Stimulated activated CD8-positive, alpha-beta memory T cell treated with anti-CD3 and anti-CD28 coated beads, Interleukin-12 subunit alpha, Interleukin-12 subunit beta, amount 100 ng/mL, for 24 hours (primary cell): Measurements from ENCODE around the gene ARID5B.

Source experiments
- DNase-seq: peaks from one replicate; pipeline ENCODE4 v3.0.0-alpha.2; 2020; ENCODE audit errors: extremely low read depth

ARID5B gene

DNA sequence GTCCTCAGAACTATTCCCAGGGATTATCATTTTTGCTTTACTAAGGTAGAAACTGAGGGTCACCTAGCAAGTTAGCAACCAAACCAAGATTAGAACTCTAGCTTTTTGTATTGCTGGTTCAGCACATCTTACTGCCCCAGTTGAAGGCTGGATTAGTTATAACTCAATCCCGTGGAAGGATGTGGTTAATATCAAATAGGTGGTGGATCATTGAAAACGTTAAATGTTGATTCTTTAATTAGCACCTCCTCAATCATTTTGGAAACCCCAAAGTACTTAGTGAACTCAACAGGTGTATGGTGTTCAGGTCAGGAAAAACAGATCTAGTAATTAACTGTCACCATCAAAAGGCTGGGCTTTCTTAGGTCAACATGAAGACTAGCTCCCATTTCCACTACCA, 152.4 kb downstream of the ARID5B start:
- DNase-seq, result no peak

DNA sequence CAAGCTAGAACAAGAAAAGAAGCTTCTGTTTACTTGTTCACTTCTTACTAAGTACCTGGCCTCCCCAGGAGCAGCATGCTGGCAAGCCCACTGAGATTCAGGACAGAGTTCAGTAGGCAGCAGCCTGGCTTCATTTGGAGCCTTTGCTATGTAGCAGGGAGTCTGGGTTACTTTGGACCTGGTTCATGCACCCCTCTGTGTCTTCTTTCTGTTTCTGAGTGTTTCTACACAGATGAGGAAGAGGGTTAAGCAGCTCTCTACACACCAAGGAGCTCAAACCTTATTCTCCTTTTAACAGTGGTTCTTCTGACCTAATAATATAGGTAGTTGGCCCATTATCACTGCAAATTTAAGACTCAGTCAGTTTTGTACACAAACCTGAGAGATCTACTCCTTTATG, 152.9 kb downstream of the ARID5B start:
- no peak for DNase-seq

DNA sequence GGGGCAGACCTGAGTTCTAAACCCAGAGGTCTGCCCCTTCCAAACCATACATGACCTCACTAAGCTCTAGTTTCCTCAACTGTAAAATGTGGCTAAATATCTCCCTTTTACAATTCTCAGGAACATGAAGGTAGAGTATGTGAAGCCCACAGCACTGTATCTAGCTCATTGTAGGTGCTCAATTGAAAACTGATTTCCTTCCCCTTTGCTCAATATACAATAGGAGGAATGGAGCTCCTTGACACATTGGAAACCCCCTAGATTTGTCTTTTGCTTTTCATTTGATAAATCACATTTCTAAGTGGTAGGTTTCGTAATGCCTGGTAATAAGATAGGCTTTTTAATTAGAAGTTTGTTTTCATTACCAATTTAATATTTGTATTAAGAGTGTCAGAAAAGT, 153.3 kb downstream of the ARID5B start:
- no peak for DNase-seq

DNA sequence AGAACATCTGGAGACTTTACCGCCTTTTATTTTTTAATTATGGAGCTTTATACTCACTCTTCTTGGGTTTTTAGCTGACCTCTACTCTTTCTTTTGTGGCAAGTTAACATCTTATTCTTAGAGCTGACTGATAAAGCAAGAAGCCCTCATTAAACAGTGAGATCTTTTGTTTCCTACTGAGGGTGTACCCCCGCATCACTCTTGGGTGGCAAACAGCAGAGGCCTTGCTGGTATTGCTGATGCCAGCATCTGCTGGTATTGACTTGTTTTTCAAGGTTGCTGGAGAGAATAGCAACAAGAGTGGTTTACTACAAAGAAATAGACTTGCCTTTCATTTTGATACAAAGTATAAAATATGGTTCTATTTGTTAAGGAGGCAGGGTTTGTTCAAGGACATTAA, 154.7 kb downstream of the ARID5B start:
- DNase-seq, result no peak

DNA sequence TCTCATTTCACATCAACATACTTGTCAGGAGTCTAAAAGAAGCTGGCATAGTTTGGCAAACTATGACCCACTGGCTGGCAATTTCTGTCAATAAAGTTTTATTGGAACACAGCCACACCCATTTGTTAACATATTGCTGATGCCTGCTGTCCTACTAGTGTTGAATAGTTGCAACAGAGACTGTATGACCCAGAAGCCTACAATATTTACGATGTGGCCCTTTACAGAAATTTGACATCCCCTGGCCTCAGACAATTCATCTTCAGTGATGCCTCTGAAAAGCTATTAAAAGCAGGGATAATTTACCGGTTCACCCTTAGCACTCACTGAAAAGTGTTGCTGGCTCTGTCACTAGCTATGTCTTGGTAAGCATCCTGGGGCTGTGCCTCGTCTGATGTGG, 155.2 kb downstream of the ARID5B start:
- no peak for DNase-seq

DNA sequence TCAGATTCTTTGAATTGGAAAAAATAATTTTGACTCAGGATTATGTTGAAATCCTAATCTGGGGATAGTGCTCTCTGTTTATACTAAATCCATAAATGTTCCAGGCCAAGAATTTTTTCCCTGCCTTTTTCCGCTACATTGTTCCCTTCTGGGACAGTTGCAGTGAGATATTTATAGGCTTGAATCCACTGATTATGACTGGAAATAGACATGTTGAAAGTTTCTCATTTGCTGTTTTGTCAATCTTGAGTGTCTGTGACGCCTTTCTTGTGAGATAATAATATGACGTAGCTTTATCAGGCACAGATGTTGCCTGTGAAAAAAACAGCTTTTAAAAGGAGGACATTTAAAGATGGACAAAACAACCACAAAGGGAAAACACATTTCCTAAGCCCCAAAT, 155.9 kb downstream of the ARID5B start:
- DNase-seq, result no peak

DNA sequence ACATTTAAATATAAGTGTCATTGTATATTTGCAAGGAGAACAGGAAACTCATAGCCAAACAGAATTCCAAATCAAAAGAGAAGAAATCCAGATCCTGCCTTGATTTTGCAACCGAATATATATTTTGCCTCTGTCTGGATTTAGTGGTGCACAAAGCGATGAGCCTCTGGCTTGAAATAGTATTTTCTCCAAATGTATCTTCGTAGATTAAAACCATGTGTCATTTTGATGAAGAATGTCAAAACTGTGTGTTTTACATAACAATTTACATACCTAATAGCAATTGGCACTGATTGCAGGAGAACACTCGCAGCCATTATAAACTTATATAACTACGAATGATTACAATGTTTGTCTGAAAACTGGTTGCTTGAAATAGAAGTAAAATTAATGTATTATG, 156.4 kb downstream of the ARID5B start:
- no peak for DNase-seq

DNA sequence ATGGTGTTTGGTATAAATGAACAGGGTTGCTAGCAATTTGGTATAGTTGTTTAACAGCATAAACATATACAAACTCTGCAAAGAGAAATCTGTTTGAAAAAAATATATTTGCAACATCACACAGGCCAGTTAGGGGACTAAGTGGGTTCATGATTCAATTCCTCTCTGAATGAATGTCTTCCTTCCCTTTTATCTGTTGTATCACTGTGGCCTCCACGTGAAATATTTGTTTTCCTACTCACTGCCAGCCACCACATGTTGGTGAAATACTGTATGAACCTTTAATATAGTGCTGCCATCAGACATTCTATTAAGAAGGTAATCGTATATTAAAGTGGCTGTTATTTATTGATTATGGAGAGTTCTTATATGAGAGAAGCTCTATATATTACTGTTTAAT, 157.0 kb downstream of the ARID5B start:
- no peak for DNase-seq

DNA sequence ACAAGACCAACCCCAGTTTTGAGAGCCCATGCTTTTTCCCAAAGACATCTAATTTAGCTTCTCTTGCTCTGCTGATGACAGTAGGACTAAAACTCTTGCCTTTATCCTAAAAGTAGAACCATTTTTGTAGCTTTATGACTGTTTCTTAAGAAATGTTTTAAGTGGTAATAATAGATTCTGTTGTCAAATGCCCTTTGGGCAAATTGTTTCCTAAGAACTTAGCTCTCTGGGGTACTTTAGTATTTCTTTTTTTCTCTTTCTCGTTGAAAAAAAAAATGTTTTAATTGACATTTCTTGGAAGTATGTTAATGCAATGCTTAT, 157.4 kb downstream of the ARID5B start:
- no peak for DNase-seq

DNA sequence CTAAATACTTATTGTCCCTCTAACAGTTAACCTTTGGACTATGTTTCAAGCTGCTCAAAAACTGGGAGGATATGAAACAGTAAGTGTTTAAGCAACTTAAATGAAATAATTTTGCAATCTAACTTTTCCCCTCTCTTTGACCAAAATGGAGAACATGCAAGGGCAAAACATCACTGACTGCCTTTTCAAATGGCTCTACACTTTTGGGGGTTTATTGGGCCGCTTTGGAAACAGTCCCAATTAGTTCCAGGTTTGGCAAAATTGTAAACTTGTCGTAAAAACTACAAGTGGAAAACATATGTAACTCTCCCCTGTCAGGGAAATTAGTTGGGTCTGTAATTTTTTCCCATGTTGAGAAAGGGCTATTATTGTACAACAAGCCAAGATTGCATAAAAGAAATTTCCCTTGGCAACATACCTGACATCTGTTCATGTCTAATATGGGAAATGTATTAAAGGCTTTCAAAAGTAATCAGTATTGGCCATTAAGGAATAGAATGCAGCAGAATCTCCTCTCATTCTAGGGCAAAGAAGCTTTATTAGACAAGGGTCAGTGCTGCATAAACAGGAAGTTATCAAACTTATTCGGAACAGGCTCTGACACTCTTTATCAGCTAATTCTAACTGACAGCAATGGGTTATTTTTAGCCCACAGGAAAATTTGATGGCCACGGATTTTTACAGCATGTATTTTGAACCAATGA, 157.9 kb downstream of the ARID5B start:
- no peak for DNase-seq

DNA sequence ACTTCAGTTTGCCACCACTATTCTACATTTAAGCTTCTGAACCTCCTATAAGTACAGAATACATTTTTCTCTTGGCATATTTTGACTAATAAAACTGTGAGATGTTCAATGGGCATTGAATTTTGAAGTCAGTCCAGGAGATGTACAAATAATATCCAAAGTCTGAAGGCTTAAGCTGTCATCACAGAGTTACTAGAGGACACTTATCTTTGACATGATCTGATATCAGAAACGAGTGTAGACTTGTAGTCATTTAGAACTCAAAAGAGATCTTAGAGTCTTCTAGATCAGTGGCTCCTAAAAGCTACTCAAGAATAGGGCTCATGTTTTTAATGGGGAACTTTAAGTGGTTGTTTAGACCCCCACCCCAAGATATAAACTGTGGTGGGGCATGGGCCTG, 160.5 kb downstream of the ARID5B start:
- no peak for DNase-seq

DNA sequence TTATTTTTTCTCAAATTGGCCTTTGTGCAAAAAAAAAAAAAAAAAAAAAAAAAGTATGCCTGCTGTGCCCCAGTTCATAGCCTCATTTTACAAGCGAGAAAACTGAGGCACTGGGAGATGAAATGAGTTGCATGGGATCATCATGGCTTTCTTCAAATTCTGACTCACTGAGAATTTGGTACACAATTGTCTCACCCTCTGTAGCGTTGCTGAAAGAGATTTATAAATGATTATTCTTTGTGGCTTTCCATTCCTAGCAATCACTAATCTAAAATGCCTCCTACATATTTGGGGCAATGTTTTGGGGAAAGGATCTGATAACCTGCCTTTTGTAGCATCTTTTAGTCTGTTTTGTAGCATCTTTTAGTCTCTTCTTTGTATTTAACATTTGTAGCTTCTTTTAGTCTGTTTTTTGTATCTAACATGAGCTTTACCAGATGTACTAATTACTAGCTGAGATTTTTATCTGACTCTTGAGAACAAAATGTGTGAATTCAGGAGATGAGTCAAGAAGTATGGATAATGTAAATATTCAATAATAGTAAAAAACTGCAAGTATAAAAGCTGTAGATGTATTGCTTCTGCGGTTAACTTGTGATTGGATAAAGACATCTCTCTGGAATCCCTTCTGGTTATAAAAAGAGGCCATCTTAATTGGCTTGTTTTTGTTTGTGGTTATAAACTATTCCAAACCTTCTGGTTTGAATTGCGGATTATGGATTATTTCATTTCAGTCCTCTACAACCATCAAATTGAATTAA, 161.4 kb downstream of the ARID5B start:
- DNase-seq, result no peak

DNA sequence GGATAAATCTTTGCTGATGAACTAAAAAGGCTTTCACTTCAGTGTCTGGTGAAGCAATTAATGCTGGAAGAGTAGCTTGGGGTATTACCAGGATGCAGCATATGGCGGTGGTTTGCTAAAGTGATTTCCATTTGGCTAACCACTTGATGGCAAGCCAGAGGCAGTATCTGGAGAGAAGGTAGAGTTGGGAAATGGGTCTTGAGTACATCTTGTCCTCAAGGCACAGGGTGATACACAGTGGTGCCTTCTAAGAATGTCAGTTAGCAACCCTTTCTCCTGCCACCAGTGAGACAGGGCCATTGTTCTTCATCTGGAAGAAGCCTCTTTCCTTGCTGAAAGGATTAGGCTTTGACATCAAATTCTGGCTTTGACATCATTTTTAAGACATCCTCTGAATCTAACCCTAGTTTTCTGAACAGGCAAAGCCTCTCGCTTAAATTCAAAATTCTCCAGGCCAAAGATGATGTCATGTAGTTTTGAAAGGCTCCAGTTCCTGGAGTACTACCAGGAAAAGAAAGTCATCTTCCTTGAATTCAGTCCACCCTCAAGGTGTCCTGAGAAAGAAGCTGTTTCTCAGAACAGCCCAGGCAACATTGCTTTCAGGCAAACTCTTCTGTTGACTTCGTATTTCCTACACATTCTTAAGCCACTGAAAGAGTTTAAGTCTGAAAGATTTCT, 162.4 kb downstream of the ARID5B start:
- DNase-seq, result no peak

DNA sequence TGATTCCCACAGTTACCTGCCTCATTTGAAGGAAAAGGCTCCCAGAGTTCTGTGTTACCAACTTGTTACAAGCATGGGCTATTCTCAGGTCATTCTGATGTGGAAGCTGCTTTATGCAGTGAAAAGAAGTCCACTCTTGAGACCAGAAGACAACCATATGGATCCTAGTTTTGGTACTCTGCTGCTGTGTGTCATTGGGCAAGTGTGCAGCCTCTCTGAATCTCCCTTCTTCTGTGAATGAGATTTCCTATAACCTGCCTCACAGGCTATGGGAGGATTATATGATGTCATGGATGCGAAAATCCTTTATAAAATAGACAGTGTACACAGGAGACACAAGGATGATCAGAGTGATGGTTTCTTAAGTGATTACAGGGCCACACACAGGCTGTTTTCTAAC, 166.1 kb downstream of the ARID5B start:
- DNase-seq, result no peak

DNA sequence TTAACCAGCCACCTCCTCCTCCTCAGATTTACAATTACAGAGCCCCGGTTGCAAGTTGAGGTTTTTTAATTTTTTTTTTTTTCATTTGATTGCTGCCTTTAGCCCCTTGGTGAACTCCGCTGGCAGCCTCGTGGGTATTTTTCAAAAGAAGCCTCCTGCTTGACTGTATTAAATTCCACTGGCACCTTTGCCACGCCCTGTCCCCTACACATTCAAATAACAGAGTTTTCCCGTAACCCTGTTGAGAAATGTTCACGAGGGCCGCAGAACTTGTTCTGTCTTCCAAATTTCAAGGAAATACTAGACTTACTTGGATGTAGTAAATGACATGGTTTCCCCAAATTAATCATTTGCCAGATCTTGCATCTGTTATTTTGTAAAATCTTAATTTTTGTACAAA, 167.0 kb downstream of the ARID5B start:
- DNase-seq, result no peak

DNA sequence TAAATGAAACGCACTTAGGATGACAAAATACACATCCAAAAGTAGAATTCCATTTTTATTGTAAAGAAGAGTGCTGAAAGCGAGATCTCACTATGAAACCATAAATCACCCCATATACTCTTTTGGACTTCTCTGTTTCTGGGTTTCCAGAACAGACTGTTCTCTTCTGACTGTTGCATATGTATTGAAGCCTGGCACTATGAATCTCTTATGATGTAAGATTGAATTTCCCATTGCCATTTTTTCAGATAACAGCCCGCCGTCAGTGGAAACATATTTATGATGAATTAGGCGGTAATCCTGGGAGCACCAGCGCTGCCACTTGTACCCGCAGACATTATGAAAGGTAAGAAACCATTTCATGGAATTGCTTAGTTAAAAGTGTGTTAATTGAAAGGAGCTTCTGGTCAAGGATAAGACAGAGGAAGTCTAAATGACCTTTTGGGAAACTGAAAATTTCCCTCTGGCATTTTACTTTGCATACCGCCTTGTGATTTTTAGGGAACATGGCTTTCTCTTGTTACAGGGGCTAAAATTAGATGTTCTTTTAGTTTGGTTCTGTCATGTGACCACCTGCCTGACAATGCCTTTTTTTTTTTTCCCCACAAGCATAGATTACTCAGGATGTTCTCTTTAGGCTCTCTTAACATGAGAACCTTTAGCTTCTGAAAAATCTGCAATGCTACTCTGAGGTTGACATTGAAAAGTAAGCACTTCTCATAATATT, 168.1 kb downstream of the ARID5B start:
- no peak for DNase-seq

DNA sequence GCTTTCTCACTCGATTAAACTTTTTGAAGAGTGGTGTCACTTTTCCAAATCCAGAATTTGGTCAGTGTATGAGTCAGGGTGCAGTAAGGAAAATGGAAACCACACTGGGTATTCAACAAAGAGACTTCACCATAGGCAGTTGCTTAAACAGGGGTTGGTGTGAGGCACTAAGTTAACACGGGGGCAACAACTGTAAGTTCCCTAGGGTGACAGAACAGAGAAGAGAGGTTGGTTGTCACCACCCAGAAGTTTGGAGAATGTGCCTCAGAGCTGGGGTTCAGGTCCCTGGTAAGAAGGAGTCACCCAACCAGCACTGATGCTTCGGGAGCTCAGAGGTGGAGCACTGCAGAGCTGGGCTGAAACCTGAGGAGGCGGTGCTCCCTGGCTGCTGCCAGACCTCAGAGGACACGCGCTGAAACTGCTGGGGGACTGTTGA, 170.4 kb downstream of the ARID5B start:
- DNase-seq, result no peak

DNA sequence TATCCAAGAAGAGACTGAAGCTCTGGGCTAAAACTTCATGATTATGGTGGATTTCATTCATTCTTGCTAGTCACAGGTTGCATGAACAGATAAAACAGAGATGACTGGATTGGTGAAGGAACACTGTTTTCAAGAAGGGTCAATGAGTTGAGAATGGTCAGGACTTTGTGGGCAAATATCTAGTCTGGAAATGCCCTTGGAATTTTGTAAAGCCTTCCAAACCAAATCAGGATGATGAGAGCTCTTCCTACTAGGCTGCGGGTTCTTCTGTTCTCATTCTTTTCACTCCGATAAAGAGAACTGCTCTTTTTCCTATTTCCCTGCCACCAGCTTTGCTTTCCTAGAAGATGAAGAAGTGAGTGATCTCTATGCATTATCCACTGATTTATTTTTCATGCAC, 171.4 kb downstream of the ARID5B start:
- no peak for DNase-seq

DNA sequence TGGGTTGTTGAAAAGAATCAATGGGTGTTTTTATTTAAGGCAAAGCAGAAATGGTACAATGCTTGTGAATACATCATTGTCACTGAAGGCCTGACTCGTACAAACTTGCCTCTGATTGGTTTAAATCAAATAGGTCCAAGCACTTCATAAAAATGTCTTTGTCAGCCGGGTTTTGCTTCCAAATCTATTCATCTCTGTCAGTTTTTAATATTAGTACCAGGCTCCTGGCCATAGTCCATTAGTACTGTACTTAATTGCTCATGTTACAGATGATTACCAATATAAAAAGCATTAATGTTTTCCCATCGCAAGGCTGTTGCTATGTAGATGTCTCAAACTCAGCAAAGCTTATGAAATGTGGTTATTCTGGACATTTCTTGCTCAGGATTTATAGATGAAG, 171.9 kb downstream of the ARID5B start:
- DNase-seq, result no peak

DNA sequence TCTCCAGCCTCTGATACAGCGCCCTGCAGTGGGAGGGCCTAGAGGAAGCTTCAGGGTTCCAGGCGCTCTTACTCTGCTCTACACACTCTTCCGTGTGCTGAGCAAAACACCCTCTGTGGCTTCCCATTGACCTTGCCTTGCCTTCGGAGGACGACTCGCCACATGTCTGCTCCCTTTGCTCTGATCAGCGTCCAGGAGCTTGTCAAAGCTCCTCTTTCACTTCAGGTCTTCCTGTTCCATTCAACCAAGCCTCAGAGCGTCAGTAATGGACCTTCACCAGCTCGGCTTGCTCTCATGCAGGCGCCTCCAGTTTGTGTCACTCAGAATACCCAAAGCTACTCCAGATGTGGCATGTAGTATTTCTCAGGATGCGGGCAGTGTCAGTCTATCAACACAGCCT, 173.9 kb downstream of the ARID5B start:
- no peak for DNase-seq

DNA sequence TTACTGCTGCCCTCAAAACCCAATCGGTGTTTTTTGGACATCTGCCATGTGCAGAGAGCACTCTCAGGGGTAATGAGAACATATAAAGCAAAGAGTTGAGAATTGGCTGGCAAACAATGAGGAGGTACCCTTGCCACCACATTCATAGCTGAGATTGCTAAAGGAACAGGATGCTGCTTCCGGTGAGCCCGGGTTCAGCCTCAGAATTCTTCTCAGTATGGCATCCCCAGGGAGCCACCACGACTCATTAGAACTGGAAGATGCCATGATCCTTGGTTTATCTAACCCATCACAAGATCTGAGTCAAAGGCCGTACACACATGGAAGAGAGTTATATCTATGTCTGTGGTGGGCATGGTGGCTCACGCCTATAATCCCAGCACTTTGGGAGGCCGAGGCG, 174.4 kb downstream of the ARID5B start:
- no peak for DNase-seq

DNA sequence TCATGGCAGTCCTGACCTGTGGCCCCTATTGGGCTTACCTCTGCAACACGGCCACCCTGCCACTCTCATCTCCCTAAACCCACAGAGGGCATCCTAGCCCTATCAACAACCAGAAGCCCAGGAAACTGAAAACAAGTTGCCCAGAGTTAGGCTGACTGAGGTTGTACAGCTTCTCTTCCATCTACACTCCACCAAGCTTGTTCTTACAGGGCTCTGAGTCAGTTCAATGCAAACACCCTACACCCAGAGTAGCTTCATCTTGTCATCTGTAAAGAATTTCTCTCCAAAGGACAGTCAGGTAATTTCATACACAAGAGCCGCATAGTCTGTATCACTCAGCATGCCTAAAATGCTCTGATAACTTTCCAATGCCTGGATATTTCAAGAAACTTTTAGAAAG, 175.4 kb downstream of the ARID5B start:
- DNase-seq, result no peak
